ENCODE results near the gene REEP5. TPM values are rescaled to one million over a fixed set of nuclear protein-coding genes. Genes with fewer than 3 reads are reported as not detected.
A peak's percentile ranks its signal among the peaks of the same experiment; 100 is the strongest.

REEP5 gene
- total RNA-seq, 1 experiment from 2014 or later, result 112 TPM

DNA sequence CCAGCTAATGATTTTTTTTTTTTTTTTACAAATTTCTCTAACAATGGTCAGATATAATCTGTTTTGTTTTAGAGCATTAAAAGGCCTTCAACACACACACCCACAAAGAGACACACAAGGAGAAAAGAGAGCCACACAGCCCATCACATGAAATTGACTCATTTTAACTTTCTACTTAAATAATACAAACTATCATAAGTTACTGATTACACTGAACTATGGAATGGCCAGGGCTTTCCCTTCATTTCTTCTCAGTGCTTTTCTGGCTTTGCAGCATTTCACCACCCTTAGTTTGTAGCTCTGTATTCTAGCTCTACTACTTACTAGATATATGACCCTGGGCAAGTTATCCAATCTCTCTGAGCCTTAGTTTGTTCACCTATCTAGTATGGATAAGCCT, 13.2 kb downstream of the REEP5 start:
- Histone ChIP-seq H3K4me1 (ENCODE audit: control insufficient read depth, insufficient read depth, low read length) (no peaks in the 10 kb centered on the region), H3K36me3 (ENCODE audit: control insufficient read depth, insufficient read depth, low read length) (peaks cover 28% of the 10 kb centered on the region), H3K4me3 (ENCODE audit: low read depth in 2 of 2, low read length in 2 of 2) (no peak overlapping the region), H3K27ac (ENCODE audit: low read length) (no peak overlapping the region), H3K9me3 (ENCODE audit: control insufficient read depth, insufficient read depth, low read depth, low read length) (no peaks in the 10 kb centered on the region), H3K27me3 (ENCODE audit: control insufficient read depth, insufficient read depth, low read length) (no peaks in the 10 kb centered on the region)
- CTCF ChIA-PET, result interaction anchor here (0.8 kb wide), 1 partner anchor 12 kb away, joined by 5 read pairs; no protein-coding TSS in a partner anchor
- in situ Hi-C loops (cut with HindIII; ENCODE audit: low pct_unique_long_range_greater_than_20kb, low sequenced_read_pairs), result no loop called here
- BruUV-seq (replicated peaks), result no TSS peak
- DNase-seq (ENCODE audit: low read depth, low spot score), result no peak
- ATAC-seq, result no peak
- POLR2A ChIA-PET, result no interaction called here
- TF ChIP-seq TCF7L2 (IDR thresholded peaks at IDR 0.05; ENCODE audit: low read depth, low read length), result no peak
- TF ChIP-seq CTCF (IDR thresholded peaks at IDR 0.05), result no peak
- TF ChIP-seq REST (IDR thresholded peaks at IDR 0.05; ENCODE audit: insufficient read depth in 1 of 2, low read depth in 2 of 2, low read length in 1 of 2), result no peak
- no peak for TF ChIP-seq SIN3A (IDR thresholded peaks at IDR 0.05; ENCODE audit: borderline replicate concordance, insufficient read depth, low read depth, low read length)
- no peak for TF ChIP-seq POLR2AphosphoS5 (IDR thresholded peaks at IDR 0.05; ENCODE audit: low read depth, low read length)
- intact Hi-C loops (cut with micrococcal nuclease; ENCODE audit: unreplicated experiment), result no loop called here

- no peaks in the 10 kb centered on the region for H3K27me3 ChIP-seq (ENCODE audit: control insufficient read depth, insufficient read depth, low read length)
- in situ Hi-C loops (cut with HindIII; ENCODE audit: low pct_unique_long_range_greater_than_20kb, low sequenced_read_pairs), result no loop called here
- no TSS peak for BruUV-seq (replicated peaks)
- no peak overlapping the region for H3K4me3 ChIP-seq (ENCODE audit: low read depth in 2 of 2, low read length in 2 of 2)
- ChIA-PET POLR2A (no interaction called here), CTCF (no interaction called here)
- no peak for DNase-seq (ENCODE audit: low read depth, low spot score)
- H3K9me3 ChIP-seq (ENCODE audit: control insufficient read depth, insufficient read depth, low read depth, low read length), result no peaks in the 10 kb centered on the region
- peaks cover 27% of the 10 kb centered on the region for H3K36me3 ChIP-seq (ENCODE audit: control insufficient read depth, insufficient read depth, low read length)
- no peak overlapping the region for H3K27ac ChIP-seq (ENCODE audit: low read length)
- ATAC-seq, result peak; percentile 48; the same call in 1 of the 2 replicates
- no peak for TF ChIP-seq REST (IDR thresholded peaks at IDR 0.05; ENCODE audit: insufficient read depth in 1 of 2, low read depth in 2 of 2, low read length in 1 of 2)
- no peak for TF ChIP-seq SIN3A (IDR thresholded peaks at IDR 0.05; ENCODE audit: borderline replicate concordance, insufficient read depth, low read depth, low read length)
- no peak for TF ChIP-seq POLR2AphosphoS5 (IDR thresholded peaks at IDR 0.05; ENCODE audit: low read depth, low read length)
- no peak for TF ChIP-seq CTCF (IDR thresholded peaks at IDR 0.05)
- no peak for TF ChIP-seq TCF7L2 (IDR thresholded peaks at IDR 0.05; ENCODE audit: low read depth, low read length)
- no peaks in the 10 kb centered on the region for H3K4me1 ChIP-seq (ENCODE audit: control insufficient read depth, insufficient read depth, low read length)
- intact Hi-C loops (cut with micrococcal nuclease; ENCODE audit: unreplicated experiment), result no loop called here
Measured at GRCh38 chr5:112907166-112907631, 14.8 kb downstream of the REEP5 start.
